Coronary artery (tissue), 2 donors: ENCODE measurements around the gene DGKQ.

Source experiments
- DNase-seq: peaks from one replicate; pipeline ENCODE4 v3.0.0-alpha.2; 2017; ENCODE audit warnings: low spot score
- H3K27ac ChIP-seq, 2 donors: fragments of 200-600 bp; sonication (generic); one replicate each; pipeline ENCODE4 v1.5.1; 2016 to 2019
- H3K4me3 ChIP-seq: fragments of 200-600 bp; sonication (generic); 2 replicates; pipeline ENCODE4 v1.5.1; 2016; ENCODE audit warnings: mild to moderate bottlenecking, moderate library complexity
- TF ChIP-seq, protein P1 (sequence below): fragments of 200-600 bp; sonication (generic); IDR thresholded peaks from one replicate; pipeline ENCODE4 v1.5.1; 2019; ENCODE audit warnings: antibody characterized with exemption

DGKQ gene

DNA sequence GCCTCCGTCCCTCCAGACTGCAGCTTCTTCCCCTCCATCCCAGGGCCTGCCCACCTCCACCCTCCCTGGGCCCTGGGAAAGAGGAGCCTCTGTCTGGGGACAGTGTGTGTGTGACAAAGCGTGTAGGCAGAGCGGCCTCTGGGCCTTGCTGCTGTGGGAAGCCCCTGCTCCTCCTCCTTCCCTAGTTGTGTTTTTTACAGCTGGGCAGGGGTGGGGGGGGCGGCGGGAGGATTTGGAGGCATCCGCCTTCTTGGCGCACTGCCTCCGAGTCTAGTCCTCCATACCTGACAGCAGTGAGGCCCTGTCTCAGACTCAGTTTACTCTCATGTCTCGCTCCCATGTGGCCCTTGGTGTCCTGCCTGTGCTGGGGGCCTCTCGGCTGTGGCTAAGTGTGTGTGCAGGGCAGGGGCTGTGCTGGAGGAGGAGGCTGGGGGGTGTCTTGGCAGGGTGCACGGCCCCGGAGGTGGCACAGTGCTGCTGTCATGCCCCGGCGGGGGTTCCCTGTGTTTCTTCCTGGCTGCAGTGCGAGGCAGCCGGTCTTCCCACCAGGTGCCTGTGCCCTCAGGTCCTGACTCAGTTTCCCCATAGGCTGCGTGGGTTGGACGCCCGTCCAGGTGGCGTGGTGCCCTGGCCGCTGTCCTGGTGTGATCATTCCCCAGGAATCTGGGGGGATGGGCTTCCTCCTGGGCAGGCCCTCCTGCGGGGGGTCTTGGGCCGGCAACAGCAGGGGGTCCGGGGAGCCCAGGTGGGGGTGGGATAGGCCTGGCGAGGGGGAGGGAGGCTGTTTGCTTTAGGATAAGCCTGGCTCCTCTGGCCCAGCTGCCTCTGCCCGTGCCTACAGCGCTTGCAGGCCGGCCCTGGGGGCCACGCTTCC lies 45.0 kb upstream of the DGKQ start:
- no peak for DNase-seq
- Histone ChIP-seq H3K4me3 (no peak overlapping the region), H3K27ac (no peak overlapping the region)
- TF ChIP-seq, protein P1, sequence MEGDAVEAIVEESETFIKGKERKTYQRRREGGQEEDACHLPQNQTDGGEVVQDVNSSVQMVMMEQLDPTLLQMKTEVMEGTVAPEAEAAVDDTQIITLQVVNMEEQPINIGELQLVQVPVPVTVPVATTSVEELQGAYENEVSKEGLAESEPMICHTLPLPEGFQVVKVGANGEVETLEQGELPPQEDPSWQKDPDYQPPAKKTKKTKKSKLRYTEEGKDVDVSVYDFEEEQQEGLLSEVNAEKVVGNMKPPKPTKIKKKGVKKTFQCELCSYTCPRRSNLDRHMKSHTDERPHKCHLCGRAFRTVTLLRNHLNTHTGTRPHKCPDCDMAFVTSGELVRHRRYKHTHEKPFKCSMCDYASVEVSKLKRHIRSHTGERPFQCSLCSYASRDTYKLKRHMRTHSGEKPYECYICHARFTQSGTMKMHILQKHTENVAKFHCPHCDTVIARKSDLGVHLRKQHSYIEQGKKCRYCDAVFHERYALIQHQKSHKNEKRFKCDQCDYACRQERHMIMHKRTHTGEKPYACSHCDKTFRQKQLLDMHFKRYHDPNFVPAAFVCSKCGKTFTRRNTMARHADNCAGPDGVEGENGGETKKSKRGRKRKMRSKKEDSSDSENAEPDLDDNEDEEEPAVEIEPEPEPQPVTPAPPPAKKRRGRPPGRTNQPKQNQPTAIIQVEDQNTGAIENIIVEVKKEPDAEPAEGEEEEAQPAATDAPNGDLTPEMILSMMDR = no peak

DNA sequence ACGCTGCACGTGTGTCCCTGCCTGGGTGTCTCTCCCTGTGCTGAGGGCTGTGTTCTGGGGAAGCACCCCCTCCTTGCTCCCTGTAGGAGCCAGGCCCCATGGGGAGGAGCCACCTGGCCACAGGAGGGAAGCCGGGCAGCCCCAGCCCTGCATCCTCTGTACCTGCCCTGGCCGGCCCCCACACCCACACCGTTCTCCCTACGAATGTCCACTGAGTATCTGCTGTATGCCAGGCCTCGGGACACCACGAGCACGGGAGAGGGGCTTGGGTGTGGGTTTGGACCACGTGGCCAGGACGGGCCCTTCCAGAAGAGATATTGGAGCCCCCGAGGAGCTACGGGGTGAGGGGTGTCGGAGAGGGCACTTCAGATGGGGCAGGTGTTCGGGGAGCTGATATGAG lies 44.3 kb upstream of the DGKQ start:
- TF ChIP-seq, protein P1 = no peak
- no peak for DNase-seq
- H3K27ac ChIP-seq = no peak overlapping the region
- H3K4me3 ChIP-seq = no peak overlapping the region

DNA sequence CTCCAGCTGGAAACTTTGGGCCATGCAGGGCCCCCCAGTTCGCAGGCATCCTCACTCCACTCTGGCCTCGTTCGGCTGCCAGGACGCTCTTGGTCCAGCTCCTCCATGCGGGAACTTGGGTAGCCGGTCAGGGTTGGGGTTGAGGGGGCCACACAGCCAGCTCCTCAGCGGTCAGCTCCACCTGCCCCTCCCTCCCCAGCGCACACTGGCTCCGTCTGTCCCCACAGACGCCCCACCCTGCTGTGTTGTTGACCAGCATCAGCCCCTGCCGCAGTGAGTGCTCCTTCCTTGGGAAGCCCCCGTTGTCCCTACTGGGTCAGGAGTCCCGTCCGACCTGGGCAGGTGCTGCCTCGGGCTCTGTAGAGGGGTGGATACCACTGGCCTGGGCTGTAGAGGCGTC lies 43.8 kb upstream of the DGKQ start:
- DNase-seq = no peak
- TF ChIP-seq, protein P1 = no peak
- Histone ChIP-seq H3K4me3 (no peak overlapping the region), H3K27ac (no peak overlapping the region)

DNA sequence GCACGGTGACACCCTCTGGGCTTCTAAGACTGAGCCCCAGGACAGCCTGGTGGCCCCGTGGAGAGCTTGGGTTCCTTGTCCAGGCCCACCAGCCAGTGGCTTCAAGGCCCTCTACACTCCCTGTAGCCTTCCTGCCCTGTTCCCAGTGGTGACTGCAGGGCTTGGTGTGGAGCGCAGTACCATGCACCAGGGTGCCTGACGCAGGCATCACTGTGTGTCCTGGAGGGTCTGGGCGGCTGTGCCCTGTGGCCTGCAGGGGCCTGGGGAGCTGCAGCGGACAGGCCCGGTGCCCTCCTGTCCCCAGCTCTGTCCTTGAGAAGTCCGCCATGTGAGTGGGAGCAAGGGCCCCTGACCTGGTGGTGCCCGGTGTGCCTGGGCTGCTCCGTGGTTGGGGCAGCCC lies 42.4 kb upstream of the DGKQ start:
- Histone ChIP-seq H3K27ac (no peak overlapping the region), H3K4me3 (no peak overlapping the region)
- TF ChIP-seq, protein P1 = no peak
- no peak for DNase-seq

DNA sequence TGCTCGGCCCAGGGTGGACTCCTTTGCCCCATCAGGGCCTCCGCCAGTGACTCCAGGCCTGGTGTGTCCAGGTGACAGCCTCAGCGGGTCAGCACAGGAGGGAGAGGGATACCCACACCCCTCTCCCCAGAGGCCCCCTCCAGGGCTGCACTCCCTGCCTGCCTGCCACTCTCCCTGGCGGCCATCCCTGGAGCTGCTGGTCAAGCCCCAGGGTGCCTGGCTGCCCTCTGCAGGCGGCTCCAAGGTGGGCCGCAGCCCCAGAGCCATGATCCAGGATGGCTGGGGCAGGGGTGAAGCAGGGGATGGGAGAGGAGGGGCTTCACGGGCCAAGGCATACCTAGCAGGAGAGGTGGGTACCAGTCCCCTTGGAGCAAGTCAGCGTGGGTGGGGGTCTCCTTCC lies 41.8 kb upstream of the DGKQ start:
- TF ChIP-seq, protein P1 = no peak

DNA sequence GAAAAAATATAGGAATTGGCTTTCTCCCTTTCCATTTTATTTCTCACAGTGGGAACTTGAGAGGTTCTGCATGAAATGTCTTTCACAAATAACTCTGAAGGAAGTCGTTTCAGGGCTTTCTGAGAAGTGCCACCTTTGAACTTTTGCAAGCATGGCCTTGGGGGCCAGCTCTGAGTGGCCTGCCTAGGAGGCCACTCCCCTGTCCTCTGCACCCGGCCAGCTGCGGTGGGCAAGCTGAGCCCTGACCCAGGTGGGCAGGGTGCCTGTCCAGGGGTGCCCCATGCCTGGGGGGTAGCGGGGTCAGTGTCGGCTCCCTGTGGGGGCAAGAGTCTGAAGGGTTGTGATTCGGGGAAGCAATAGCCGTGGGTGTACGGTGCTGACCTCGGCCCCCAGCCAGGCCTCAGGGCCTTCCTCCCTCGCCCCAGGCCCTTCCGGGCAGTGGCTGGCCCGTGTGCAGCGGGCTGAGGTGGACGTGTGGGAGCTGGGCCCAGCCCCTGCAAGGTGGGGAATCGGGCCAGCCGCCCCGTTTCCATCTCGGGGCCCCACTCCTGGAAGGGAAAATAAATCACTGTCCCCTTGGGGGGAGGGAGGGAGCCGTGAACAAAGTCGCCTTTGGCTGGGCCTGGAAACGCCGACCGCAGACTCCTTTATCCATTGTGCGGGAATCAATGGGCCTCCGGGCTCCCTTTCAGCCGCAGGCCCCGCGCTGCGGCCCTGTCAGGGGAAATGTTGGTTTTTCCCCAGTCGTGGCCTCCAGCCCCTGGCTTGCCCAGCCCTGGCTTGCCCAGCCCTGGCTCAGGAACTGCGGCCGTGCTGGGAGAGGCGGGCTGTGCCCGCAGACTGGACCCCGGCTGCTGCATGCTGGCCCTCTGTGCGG lies 41.2 kb upstream of the DGKQ start:
- DNase-seq = no peak
- H3K4me3 ChIP-seq = no peak overlapping the region
- TF ChIP-seq, protein P1 = no peak
- H3K27ac ChIP-seq = no peak overlapping the region

More for the DNA sequence above, 41.8 kb upstream of the DGKQ start:
- no peak overlapping the region for H3K27ac ChIP-seq
- no peak overlapping the region for H3K4me3 ChIP-seq
- DNase-seq = no peak
